ENCODE measurements around the gene EMP2. TPM values are rescaled to one million over a fixed set of nuclear protein-coding genes. Genes with fewer than 3 reads are reported as not detected.

Gene EMP2
- total and polyA plus RNA-seq, 8 donors, result 5.5 to 13.7 (median 9.3) TPM

DNA sequence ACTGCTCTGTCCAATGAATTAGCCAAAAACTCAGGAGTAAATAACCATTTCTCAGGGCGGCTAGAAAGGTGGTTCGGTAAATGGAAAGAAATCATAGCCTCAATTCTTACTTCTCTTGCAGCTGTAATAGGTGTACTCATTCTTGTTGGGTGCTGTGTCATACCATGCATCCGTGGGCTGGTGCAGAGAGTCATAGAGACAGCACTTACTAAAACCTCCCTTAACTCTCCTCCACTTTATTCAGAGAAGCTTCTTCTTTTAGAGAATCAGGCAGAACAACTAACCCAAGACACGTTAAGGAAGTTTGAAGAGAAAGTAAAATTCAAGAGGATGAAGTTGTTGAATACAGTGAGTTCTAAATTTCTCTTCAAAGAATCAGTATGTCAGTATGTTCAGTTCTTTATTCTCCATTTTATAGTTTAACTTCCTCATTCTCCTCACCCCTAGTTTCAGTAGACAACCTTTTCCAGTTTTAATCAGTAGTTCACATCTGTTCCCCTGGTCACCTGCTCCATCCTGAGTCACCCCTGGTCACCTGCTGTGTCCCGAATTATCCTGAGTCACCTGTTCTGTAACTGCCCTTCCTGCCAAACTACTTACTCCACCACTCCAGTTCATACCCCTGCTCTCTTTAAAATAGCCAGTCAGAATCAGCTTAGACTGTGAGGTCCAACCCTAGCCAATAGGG is 85.9 kb downstream of the EMP2 start:
- 73 to 77% methylated on average over 5 of the region's 5 CpGs for WGBS, 2 donors
- no peak overlapping the region for H3K27ac ChIP-seq
- DNase-seq, result no peak
- H3K27me3 ChIP-seq, result no peaks in the 10 kb centered on the region
- no peaks in the 10 kb centered on the region for H3K36me3 ChIP-seq
- no peak overlapping the region for H3K4me3 ChIP-seq
- intact Hi-C loops (cut with DNase I), result no loop called here
- no peak for ATAC-seq
- no peak for TF ChIP-seq CTCF (IDR thresholded peaks at IDR 0.05)
- H3K4me1 ChIP-seq, result no peaks in the 10 kb centered on the region
- no peak for FAIRE-seq
- no peaks in the 10 kb centered on the region for H3K9me3 ChIP-seq

GRCh38 chr16:10493276-10493675 is 87.1 kb downstream of the EMP2 start:
- 86 to 95% methylated on average over 8 of the region's 8 CpGs for WGBS, 2 donors
- no peaks in the 10 kb centered on the region for H3K36me3 ChIP-seq
- H3K27ac ChIP-seq, result no peak overlapping the region
- no peaks in the 10 kb centered on the region for H3K9me3 ChIP-seq
- no peaks in the 10 kb centered on the region for H3K27me3 ChIP-seq
- no peak overlapping the region for H3K4me3 ChIP-seq
- no peaks in the 10 kb centered on the region for H3K4me1 ChIP-seq
- FAIRE-seq (no peak), ATAC-seq (no peak), DNase-seq (no peak)
- TF ChIP-seq CTCF (IDR thresholded peaks at IDR 0.05), result no peak
- intact Hi-C loops (cut with DNase I), result no loop called here

DNA sequence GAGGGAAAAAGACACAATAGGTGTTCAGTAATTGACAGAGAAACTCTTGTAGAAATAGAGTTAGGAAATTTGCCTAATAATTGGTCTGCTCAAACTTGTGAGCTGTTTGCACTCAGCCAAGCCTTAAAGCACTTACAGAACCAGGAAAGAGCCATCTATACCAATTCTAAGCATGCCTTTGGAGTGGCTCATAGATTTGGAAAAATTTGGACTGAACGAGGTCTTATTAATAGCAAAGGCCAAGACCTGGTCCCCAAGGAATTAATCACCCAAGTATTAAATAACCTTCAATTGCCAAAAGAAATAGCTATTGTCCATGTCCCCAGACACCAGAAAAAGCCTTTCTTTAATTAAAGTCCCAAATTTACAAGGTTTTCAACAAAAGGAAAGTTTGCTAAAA is 90.3 kb downstream of the EMP2 start:
- H3K9me3 ChIP-seq, result no peaks in the 10 kb centered on the region
- ATAC-seq (no peak), DNase-seq (no peak), FAIRE-seq (no peak)
- WGBS, 2 donors, result 52 to 72% methylated on average over 1 of the region's 1 CpG
- H3K4me3 ChIP-seq, result no peak overlapping the region
- TF ChIP-seq CTCF (IDR thresholded peaks at IDR 0.05), result no peak
- intact Hi-C loops (cut with DNase I), result no loop called here
- no peak overlapping the region for H3K27ac ChIP-seq
- no peaks in the 10 kb centered on the region for H3K4me1 ChIP-seq
- H3K27me3 ChIP-seq, result no peaks in the 10 kb centered on the region
- H3K36me3 ChIP-seq, result no peaks in the 10 kb centered on the region

DNA sequence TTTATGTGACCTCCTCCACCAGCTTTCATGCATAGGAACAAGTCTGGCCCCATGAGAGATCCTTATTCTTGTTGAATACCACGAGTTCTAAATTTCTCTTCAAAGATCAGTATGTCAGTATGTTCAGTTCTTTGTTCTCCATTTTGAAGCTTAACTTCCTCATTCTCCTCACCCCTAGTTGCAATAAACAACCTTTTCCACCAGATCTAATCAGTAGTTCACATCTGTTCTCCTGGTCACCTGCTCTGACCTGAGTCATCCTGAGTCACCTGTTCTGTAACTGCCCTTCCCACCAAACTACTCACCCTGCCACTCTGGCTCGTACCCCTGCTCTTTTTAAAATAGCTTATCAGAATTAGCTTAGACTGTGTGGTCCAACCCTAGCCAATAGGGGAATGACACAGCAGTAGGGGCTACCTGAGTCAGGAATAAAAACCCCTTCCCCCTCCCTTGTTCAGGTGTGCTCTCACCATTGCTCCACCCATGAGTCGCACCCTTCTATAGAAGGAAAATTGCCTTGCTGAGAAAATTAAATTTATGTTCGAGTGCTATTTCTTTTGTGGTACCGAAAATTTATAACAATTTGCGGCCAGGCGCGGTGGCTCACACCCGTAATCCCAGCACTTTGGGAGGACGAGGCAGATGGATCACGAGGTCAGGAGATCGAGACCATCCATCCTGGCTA is 94.6 kb downstream of the EMP2 start:
- H3K9me3 ChIP-seq, result no peaks in the 10 kb centered on the region
- 95 to 96% methylated on average over 12 of the region's 12 CpGs for WGBS, 2 donors
- no peak for DNase-seq
- no peak for ATAC-seq
- no peaks in the 10 kb centered on the region for H3K27me3 ChIP-seq
- intact Hi-C loops (cut with DNase I), result no loop called here
- H3K27ac ChIP-seq, result no peak overlapping the region
- H3K4me1 ChIP-seq, result no peaks in the 10 kb centered on the region
- no peak overlapping the region for H3K4me3 ChIP-seq
- FAIRE-seq, result no peak
- no peak for TF ChIP-seq CTCF (IDR thresholded peaks at IDR 0.05)
- H3K36me3 ChIP-seq, result no peaks in the 10 kb centered on the region

DNA sequence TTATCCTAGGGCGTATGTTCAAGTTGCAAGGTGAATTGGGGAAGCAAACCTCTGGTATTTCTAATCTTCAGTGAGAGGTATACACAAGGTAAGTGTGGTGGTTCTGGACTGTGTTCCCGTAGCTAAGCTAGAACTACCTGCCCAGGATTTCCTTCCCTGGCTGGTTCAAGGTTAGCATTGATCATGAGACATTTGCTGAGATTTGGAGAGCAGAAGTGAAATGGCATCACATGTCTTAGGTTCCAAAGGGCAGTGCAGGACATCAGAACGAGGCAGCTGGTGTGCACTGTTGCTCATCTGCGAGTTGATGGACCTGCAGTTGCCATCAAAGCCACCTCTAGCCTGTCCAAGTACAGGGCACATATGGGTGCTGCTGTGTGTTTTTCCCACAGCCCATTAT is 95.2 kb downstream of the EMP2 start:
- ATAC-seq, result no peak

More for the DNA sequence above, 95.2 kb downstream of the EMP2 start:
- WGBS, 2 donors, result 82 to 91% methylated on average over 4 of the region's 4 CpGs
- no peak overlapping the region for H3K4me3 ChIP-seq
- H3K9me3 ChIP-seq, result no peaks in the 10 kb centered on the region
- intact Hi-C loops (cut with DNase I), result no loop called here
- H3K27me3 ChIP-seq, result no peaks in the 10 kb centered on the region
- FAIRE-seq (no peak), DNase-seq (no peak)
- no peak overlapping the region for H3K27ac ChIP-seq
- H3K4me1 ChIP-seq, result no peaks in the 10 kb centered on the region
- no peaks in the 10 kb centered on the region for H3K36me3 ChIP-seq
- no peak for TF ChIP-seq CTCF (IDR thresholded peaks at IDR 0.05)
